GM12891 (cell line): ENCODE data around the gene CAMSAP2.

Experiments
- PAX5 ChIP-seq: IDR thresholded peaks from 2 replicates; pipeline ENCODE4 v1.6.1; 2011; ENCODE audit warnings: low read length, moderate library complexity, mild to moderate bottlenecking; ENCODE audit not compliant: insufficient read depth, severe bottlenecking
- POLR2AphosphoS5 ChIP-seq: IDR thresholded peaks from 2 replicates; pipeline ENCODE4 v1.6.1; 2011; ENCODE audit warnings: low read depth, low read length, control low read depth
- POU2F2 ChIP-seq: IDR thresholded peaks from 2 replicates; pipeline ENCODE4 v1.6.1; 2011; ENCODE audit warnings: low read depth, mild to moderate bottlenecking, control low read depth, low read length, moderate library complexity
- TAF1 ChIP-seq: IDR thresholded peaks from 2 replicates; pipeline ENCODE4 v1.6.1; 2011; ENCODE audit warnings: low read depth, low read length, control low read depth

DNA sequence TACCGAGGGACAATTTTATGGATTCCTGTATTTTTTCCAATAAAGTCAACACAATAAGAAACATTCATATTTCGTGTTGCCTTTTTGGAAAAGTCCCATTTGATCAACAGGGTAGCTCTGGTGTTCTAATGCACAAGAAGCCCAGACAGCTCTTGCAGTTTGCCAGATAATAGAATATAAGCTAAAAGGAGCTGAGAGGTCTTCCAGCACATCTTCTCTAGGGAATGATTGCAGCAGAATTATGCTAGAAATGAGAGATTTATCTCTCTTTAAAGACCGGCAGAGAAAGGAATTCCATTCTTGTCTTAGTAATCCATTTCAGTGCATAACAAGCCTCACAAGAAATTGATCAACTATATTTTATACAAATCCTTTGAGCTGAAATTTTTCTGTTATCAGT lies 44.0 kb upstream of the CAMSAP2 start:
- no peak for TF ChIP-seq POLR2AphosphoS5
- TF ChIP-seq TAF1: no peak
- TF ChIP-seq PAX5: no peak
- no peak for TF ChIP-seq POU2F2
